Activated CD4-positive, alpha-beta T cell treated with anti-CD3 and anti-CD28 coated beads, Interleukin-2, amount 50 U/mL, for 1 hour (primary cell): Measurements from ENCODE around the gene ERP29.

Experiments
- DNase-seq: peaks from one replicate; pipeline ENCODE4 v3.0.0-alpha.2; 2020

Gene ERP29

DNA sequence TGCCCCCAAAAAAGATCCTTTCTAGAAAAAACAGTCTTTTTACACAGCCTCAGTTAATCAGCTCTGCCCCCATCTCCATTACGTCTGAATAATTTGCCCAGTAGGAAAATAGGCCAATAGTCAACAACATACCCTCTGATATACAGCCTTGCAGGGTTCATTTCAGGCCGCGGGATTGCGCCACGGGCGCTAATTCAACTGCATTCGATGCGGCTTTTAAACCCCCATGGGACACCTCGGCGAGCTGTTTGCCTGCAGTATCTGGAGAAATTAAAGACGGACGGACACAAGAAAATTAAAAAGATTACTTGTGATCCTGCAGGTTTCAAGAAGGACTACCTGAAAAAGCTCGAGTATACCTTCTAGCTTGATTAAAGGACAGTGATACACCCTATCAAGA, 36.1 kb downstream of the ERP29 start:
- no peak for DNase-seq

DNA sequence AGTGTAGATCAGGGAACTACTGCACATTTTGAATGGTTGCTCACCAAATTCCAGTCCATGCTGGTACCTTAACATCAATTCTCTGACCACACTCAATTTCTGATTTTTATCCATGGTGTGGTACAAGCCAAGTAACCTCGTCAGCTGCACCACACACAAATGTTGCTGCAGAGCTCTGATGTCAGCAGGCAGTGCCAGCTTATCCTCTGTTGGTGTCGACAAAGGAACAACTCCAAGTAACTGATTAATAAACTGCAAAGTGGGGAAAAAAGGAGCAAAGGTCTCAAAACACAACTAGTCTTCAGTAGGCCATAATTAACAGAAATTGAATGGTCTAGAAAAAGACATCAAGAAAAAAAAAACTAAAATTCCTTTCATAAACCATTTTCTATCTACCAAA, 47.9 kb downstream of the ERP29 start:
- DNase-seq = no peak

DNA sequence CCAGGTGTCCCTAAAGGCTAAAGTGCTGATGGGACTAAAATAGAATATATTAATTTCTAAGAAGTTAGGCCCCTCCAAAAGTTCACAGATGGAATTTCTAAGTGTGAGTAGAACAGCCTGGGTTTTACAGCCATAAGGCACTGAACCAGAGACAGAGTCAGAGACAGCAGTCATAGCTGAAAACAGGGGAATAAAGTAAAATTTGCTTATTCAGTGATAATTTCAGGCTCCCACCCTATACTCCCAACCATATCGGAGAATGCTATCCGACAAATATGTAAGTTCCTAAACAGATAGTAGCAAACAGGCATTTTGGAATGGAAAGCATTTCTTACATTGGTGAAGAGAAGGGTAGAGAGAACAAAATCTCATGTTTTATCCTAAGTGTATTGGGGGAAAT, 50.0 kb downstream of the ERP29 start:
- DNase-seq = no peak

- DNase-seq = no peak
Measured at GRCh38 chr12:112066566-112066965, 53.3 kb downstream of the ERP29 start.
